HG03565 (cell line): ENCODE measurements around the gene SF3B3.

ENCODE experiments used
- ATAC-seq: cut with Tn5 transposase; IDR thresholded peaks from one replicate; pipeline ENCODE4 v1.9.1; 2021; ENCODE audit warnings: mild to moderate bottlenecking, moderate library complexity; ENCODE audit not compliant: unreplicated experiment

SF3B3 gene

DNA sequence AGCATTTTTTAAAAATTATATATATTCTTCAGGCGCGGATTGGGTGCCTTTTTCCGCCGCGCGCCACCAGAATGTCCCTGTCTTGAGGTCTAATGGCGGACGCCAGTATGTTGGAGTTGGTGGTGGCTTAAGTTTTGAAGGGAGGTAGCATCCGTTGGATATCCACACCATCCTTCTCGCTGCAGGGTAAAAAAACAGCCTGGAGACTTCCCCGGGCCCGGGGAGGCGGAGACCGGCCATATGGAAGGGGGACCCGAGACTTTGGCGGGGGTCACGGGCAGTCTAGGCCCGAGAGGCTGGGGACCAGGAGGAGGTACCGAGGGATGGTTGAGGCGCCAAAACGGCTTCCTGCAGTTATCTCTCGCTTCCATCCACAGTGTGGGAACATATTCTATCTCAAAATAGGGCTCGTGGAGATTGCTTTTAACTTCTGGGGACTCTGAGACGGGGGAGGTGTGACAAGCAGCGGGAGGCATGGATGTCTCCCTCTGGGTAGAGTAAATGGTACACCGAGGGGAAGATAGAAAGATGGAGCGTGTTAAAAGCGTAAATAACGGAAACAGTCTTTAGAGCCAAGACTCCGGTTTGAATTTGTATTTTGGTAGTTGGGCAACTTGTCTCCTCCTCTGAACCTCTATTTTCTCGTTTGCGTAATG, at the start of gene SF3B3:
Gene SF3B3, plus strand, starts transcription at position 74 of the 656 bp plus-strand sequence. CDS start 2,841 bp downstream, outside the sequence.
- ATAC-seq, result peak; percentile 29

GRCh38 chr16:70474320-70475053, 49.1 kb upstream of the SF3B3 start:
- ATAC-seq, result no peak

- no peak for ATAC-seq
Measured at GRCh38 chr16:70475054-70475871, 48.4 kb upstream of the SF3B3 start.

DNA sequence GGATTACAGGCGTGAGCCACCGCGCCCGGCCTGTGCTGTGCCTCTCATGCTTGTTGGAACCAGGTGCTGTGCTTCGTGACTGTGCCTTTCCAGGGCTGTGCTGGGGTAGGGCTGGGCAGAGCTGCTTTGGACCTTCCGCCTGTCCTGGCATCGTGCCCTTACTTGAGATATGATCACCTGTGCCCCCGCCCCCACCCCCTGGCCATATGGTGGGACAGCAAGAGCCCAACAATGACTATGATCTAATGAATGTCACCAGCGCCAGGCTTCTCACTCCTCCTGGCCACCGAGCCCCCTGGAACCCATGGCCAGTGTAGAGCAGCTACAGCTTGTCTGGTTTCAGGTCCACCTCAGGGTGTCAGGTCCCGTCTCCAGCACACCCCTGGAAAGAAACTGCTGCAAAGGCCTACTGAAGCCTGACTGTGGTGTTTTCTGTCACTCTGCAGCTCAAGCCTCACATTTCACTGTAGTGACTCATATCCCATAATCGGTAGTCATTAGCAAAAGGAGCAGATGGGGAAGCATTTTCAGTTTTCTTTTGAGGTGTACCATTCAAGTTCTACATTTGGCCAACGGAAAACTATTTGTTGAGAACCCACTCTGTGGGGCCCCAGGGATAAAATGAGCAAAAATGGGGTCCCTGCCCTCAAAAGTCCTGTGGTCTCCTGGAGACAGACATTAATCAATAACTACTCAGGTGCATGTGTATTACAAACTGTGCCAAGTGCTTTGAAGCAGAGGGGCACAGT, 47.2 kb upstream of the SF3B3 start:
- peak; percentile 84 for ATAC-seq

DNA sequence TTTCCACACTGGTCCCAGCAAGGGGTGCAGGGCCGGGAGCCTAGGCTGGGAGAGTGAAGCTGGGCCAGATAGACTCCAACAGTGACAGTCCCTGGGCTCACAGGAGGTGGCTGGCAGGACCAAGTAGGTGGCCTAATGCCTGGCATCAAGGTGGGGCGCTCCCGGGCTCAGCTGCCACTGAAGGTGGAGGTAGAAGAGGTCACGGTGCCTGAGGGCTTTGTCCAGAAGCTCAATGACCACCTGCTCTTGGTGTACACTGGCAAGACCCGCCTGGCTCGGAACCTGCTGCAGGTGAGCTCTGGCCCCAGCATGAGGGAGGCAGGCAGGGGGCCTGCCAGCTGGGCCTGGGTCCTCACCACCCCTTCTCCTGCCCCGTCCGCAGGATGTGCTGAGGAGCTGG, 45.4 kb upstream of the SF3B3 start:
- no peak for ATAC-seq

DNA sequence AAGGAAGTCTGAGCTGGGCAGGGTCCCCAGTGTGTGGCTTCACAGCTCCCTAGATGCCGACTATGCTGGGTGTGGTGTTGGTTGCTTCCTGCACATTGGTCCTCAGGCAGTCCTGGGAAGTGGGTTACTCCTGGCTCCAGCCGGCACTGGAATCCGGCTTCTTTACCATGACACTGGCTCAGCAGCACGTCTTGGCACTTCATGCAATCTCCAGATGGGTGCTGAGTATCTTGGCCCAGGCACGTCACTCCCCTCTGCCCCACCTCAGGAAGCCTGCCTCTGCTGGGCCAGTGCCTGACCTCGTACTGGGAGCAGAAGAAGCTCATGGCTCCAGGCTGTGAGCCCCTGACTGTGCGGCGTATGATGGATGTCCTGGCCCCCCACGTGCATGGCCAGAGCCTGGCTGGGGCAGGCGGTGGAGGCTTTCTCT, 44.7 kb upstream of the SF3B3 start:
- ATAC-seq, result no peak

GRCh38 chr16:70480127-70481105, 43.2 kb upstream of the SF3B3 start:
- no peak for ATAC-seq

GRCh38 chr16:70481929-70482536, 41.6 kb upstream of the SF3B3 start:
- ATAC-seq, result no peak

GRCh38 chr16:70482624-70483023, 41.0 kb upstream of the SF3B3 start:
- no peak for ATAC-seq

DNA sequence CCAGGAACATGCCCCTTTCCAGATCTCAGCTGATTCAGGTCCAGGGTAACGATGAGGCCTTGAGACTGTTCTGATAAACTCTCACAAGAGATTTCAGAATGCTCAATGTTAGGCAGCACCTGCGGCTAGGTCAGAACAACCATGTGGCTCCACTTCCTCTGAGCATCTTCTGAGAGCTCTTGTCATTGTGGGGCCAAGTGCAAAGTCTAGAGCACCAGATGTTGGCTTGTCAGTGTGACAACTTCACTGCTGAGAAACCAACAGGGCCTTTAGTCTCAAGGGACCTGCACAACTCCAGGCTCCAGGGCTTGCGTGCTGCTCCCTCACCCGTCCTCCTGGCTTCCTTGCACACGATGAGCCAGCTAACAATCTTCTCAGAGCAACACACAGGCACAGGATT, 40.2 kb upstream of the SF3B3 start:
- no peak for ATAC-seq

DNA sequence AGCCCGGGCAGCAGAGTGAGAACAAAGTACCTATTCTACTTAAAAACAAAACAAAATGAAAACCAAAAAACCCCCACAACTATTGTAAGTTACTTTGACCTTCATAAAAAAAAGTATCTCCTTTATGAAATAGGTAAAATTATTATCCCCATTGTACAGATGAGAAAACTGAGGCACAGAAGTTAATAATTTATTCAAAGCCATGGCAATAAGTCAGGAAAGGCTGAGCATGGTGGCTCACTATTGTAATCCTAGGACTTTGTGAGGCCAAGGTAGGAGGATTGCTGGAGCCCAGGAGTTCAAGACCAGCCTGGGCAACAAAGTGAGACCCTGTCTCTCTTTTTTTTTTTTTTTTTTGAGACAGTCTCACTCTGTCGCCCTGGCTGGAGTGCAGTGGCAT, 38.7 kb upstream of the SF3B3 start:
- ATAC-seq, result no peak

- ATAC-seq, result no peak
Measured at GRCh38 chr16:70490261-70490660, 33.4 kb upstream of the SF3B3 start.

GRCh38 chr16:70493802-70494201, 29.8 kb upstream of the SF3B3 start:
- no peak for ATAC-seq

DNA sequence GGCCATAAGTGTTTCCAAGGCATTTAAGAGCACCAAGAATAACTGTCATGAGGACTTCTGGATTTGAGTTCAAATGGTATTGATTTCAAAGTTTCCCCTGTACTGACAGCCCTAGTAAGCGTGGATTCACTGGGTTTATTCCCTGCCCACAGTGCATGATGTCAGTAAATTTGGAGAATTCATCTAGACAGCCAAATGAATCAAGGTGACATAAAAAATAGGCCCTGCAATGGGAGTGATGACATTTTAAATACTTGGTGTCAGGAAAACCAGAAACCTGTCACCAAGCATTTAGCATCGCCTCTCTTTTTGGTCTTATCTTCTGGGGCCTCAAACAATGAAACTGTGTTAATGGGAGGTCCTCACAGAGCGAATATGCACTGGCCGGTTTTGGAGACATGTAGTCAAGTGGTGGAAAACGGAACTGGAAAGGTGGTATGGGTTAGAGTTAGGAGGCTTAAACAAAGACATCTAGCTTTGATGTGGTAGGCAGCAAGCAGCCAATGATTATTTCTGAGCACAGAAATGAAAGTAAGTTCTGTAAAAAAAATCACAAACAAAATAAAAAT, 29.3 kb upstream of the SF3B3 start:
- ATAC-seq, result no peak

- ATAC-seq, result no peak
Measured at GRCh38 chr16:70494777-70495176, 28.8 kb upstream of the SF3B3 start.

DNA sequence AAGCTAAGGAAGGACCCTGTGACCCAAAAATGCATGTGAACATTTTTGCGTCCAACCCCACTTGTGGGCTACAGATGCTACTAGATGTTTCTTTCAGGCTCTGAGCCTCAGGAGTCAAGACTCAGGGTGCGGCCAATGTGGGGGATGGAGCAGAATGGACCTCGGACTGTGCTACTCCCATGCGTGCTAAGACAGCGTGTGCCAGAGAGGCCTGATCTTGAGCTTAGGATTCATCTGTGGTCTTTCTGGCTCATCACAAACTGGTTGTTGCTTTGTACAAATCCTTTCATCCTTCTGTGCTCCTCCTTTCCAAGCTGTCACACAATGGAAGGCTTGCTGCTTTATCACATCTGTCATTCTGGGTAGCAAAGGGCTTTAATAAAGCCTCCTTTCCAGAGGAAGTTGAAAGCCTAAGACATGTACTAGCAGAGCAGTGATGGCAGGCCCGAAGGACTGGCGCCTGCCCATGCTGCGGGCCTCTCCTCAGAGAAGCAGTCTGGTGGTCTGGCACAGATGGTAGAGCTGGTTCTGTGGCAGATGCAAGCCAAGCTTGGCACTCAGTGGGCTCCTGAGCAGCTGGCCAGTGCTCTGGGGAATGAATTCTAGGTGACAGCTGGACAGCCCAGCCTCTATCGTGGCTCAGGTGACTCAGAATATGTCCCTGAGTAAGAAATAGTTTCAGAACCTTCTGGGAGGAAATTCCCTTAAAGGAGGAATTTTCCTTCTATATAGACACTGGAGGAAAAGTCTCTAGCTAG, 28.0 kb upstream of the SF3B3 start:
- ATAC-seq, result no peak

DNA sequence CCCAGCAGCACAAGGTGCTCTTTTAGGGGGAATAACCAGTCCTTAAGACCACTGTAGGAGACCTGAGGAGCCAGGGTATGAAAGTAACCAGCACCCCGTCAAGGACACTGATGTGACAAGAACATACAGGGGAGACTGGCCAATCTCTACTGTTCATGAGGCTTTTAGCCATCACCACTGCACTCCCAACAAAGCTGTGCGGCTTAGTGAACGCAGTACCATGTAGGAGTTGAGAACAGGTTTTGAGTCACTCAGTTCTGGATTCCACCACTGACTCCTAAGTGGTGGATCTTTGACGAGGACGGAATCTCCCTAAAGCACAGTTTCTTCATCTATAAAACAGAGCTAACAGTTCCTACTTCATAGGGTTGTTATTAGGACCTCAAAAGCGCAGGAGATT, 27.1 kb upstream of the SF3B3 start:
- no peak for ATAC-seq

- no peak for ATAC-seq
Measured at GRCh38 chr16:70508752-70509151, 14.9 kb upstream of the SF3B3 start.
